Smooth muscle cell (in vitro differentiated cells): ENCODE measurements around the gene RPS6KA1. TPM values are rescaled to one million over a fixed set of nuclear protein-coding genes. Genes with fewer than 3 reads are reported as not detected.

Source experiments
- DNase-seq: peaks from one replicate; lab custom pipeline; 2025; ENCODE audit not compliant: unreplicated experiment; lab: John Stamatoyannopoulos, UW
- H2AFZ ChIP-seq: fragments of 200-600 bp; sonication (generic); 2 replicates; pipeline ENCODE4 v1.6.0; 2016; ENCODE audit warnings: antibody characterized with exemption, low read depth, mild to moderate bottlenecking
- H3F3A ChIP-seq: fragments of 200-600 bp; sonication (generic); 2 replicates; pipeline ENCODE4 v1.6.0; 2017; ENCODE audit warnings: antibody characterized with exemption, low read depth
- H3K27ac ChIP-seq: fragments of 200-600 bp; sonication (generic); 2 replicates; pipeline ENCODE4 v1.5.1; 2016; ENCODE audit warnings: low read depth, mild to moderate bottlenecking
- H3K27me3 ChIP-seq: fragments of 200-600 bp; sonication (generic); 2 replicates; pipeline ENCODE4 v1.6.1; 2016; ENCODE audit warnings: low read depth, mild to moderate bottlenecking
- H3K36me3 ChIP-seq: fragments of 200-600 bp; sonication (generic); 2 replicates; pipeline ENCODE4 v1.5.1; 2016; ENCODE audit warnings: low read depth
- H3K4me1 ChIP-seq: fragments of 200-600 bp; sonication (generic); 2 replicates; pipeline ENCODE4 v1.5.1; 2016; ENCODE audit warnings: low read depth
- H3K4me2 ChIP-seq: fragments of 200-600 bp; sonication (generic); 2 replicates; pipeline ENCODE4 v1.6.0; 2016; ENCODE audit warnings: mild to moderate bottlenecking
- H3K4me3 ChIP-seq: fragments of 200-600 bp; sonication (generic); 2 replicates; pipeline ENCODE4 v1.5.1; 2016; ENCODE audit warnings: mild to moderate bottlenecking
- H3K79me2 ChIP-seq: fragments of 200-600 bp; sonication (generic); 2 replicates; pipeline ENCODE4 v1.6.0; 2016; ENCODE audit warnings: low read depth, mild to moderate bottlenecking
- H3K9ac ChIP-seq: fragments of 200-600 bp; sonication (generic); 2 replicates; pipeline ENCODE4 v1.6.0; 2016; ENCODE audit warnings: low read depth
- H3K9me3 ChIP-seq: fragments of 200-600 bp; sonication (generic); replicated peaks from 2 replicates; pipeline ENCODE4 v1.5.1; 2016; ENCODE audit warnings: low read depth
- H4K20me1 ChIP-seq: fragments of 200-600 bp; sonication (generic); 2 replicates; pipeline ENCODE4 v1.6.0; 2016; ENCODE audit warnings: low read depth
- CTCF ChIP-seq: fragments of 200-600 bp; sonication (generic); IDR thresholded peaks from 2 replicates; pipeline ENCODE4 v1.5.1; 2017; ENCODE audit warnings: borderline replicate concordance, mild to moderate bottlenecking, antibody characterized with exemption; ENCODE audit not compliant: insufficient read depth, poor library complexity, severe bottlenecking
- WGBS: methylation state at CpG from one replicate; pipeline ENCODE4 v1.1.7; 2016; ENCODE audit warnings: low lambda C conversion rate; 5-methylcytosine and 5-hydroxymethylcytosine counted together
- polyA plus RNA-seq: library from polyadenylated mRNA; unstranded; fragments of >200 nt; fragmentation: Nextera tagmentation; extraction: Ambion mirVana; gene quantifications from 2 replicates; pipeline ENCODE4 v1.2.1, GENCODE V29; 2016
- total RNA-seq: library from RNA; depleted of rRNA; stranded (reverse); fragments of >200 nt; gene quantifications from 2 replicates; pipeline ENCODE4 v1.2.3, GENCODE V29; 2014

The RPS6KA1 gene
- total and polyA plus RNA-seq, 2 experiments from 2014 or later: 10.1 to 34.6 TPM

DNA sequence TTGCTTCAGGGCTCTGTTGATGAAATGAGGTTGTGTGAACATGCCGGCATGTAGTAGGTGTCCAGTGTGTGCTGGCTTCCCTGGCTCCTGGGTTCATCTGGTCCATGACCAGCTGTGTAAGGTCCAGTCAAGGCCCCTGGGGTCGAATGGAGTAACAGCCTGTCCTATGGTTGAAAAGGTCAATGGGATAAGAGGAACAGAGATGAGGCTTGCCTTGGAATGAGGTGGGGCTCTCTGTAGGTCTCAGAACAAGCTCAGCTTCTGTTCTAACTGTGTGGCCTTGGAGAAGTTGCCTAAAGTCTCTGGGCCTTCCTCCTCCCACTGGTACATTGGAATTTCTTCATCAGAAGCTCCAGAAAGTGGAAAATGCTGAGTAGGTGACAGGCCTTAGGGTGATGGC lies 26.6 kb downstream of the RPS6KA1 start:
- no peak for TF ChIP-seq CTCF
- no peaks in the 10 kb centered on the region for H4K20me1 ChIP-seq
- no peak overlapping the region for H3K9ac ChIP-seq
- H2AFZ ChIP-seq: no peak overlapping the region
- H3K27me3 ChIP-seq: no peaks in the 10 kb centered on the region
- no peak overlapping the region for H3K4me3 ChIP-seq
- H3K36me3 ChIP-seq: no peaks in the 10 kb centered on the region
- H3K9me3 ChIP-seq: no peaks in the 10 kb centered on the region
- H3K27ac ChIP-seq: no peak overlapping the region
- no peaks in the 10 kb centered on the region for H3K79me2 ChIP-seq
- no peaks in the 10 kb centered on the region for H3K4me1 ChIP-seq
- 85% methylated on average over 2 of the region's 2 CpGs for WGBS
- no peak for DNase-seq
- no peak overlapping the region for H3K4me2 ChIP-seq
- no peaks in the 10 kb centered on the region for H3F3A ChIP-seq

- no peak for DNase-seq
- no peaks in the 10 kb centered on the region for H3K4me1 ChIP-seq
- no peak overlapping the region for H3K4me2 ChIP-seq
- no peaks in the 10 kb centered on the region for H4K20me1 ChIP-seq
- H2AFZ ChIP-seq: no peak overlapping the region
- H3K36me3 ChIP-seq: no peaks in the 10 kb centered on the region
- no peaks in the 10 kb centered on the region for H3K9me3 ChIP-seq
- H3K79me2 ChIP-seq: no peaks in the 10 kb centered on the region
- no peak overlapping the region for H3K4me3 ChIP-seq
- H3K27me3 ChIP-seq: no peaks in the 10 kb centered on the region
- 99% methylated on average over 14 of the region's 14 CpGs for WGBS
- no peak overlapping the region for H3K27ac ChIP-seq
- no peaks in the 10 kb centered on the region for H3F3A ChIP-seq
- no peak overlapping the region for H3K9ac ChIP-seq
- no peak for TF ChIP-seq CTCF
Measured at GRCh38 chr1:26557008-26557407, 27.4 kb downstream of the RPS6KA1 start.

DNA sequence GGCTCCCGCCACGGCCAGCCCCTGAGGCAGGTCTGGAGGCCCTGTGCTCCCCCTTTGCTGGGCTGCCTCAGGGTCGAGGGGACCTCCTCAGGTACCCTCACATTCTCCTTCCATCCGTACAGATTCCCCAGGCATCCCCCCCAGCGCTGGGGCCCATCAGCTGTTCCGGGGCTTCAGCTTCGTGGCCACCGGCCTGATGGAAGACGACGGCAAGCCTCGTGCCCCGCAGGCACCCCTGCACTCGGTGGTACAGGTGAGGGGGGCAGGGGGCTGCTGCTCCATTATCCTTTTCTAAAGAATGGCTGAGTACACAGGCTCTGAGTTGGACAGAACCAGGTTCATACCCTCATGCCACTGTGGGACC lies 29.1 kb downstream of the RPS6KA1 start:
- H3K9me3 ChIP-seq: no peaks in the 10 kb centered on the region
- TF ChIP-seq CTCF: no peak
- H3K27me3 ChIP-seq: no peaks in the 10 kb centered on the region
- no peaks in the 10 kb centered on the region for H3K4me1 ChIP-seq
- WGBS: 98% methylated on average over 13 of the region's 13 CpGs
- no peaks in the 10 kb centered on the region for H3K79me2 ChIP-seq
- no peak for DNase-seq
- H2AFZ ChIP-seq: no peak overlapping the region
- no peak overlapping the region for H3K27ac ChIP-seq
- no peak overlapping the region for H3K4me3 ChIP-seq
- no peaks in the 10 kb centered on the region for H3F3A ChIP-seq
- no peak overlapping the region for H3K9ac ChIP-seq
- no peaks in the 10 kb centered on the region for H4K20me1 ChIP-seq
- H3K36me3 ChIP-seq: no peaks in the 10 kb centered on the region
- no peak overlapping the region for H3K4me2 ChIP-seq

DNA sequence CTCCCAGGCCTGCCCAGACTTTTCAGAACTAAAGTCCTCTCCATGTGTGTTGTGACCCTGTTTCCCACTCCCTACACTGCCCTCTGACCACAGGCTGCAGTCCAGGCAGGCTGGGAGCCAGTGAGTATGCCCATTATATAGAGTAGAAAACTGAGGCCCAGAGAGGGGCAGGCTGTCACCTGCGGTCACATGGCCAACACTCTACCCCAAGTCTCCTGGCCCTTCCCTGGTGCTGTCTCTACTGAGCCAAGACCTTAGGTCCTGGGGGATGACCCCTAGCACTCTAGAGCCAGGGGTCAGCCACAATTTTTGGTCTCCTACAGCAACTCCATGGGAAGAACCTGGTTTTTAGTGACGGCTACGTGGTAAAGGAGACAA lies 30.8 kb downstream of the RPS6KA1 start:
- H2AFZ ChIP-seq: no peak overlapping the region
- H3F3A ChIP-seq: no peaks in the 10 kb centered on the region
- H3K36me3 ChIP-seq: no peaks in the 10 kb centered on the region
- no peaks in the 10 kb centered on the region for H3K4me1 ChIP-seq
- no peaks in the 10 kb centered on the region for H4K20me1 ChIP-seq
- no peaks in the 10 kb centered on the region for H3K9me3 ChIP-seq
- no peak for DNase-seq
- H3K27me3 ChIP-seq: no peaks in the 10 kb centered on the region
- H3K27ac ChIP-seq: no peak overlapping the region
- H3K4me3 ChIP-seq: no peak overlapping the region
- H3K9ac ChIP-seq: no peak overlapping the region
- H3K4me2 ChIP-seq: no peak overlapping the region
- no peak for TF ChIP-seq CTCF
- no peaks in the 10 kb centered on the region for H3K79me2 ChIP-seq
- 96% methylated on average over 3 of the region's 3 CpGs for WGBS
